Measurements from ENCODE around the gene TSPO.

The TSPO gene

GRCh38 chr22:43180670-43181069, 29.3 kb downstream of the TSPO start:
- TF ChIP-seq CTCF (IDR thresholded peaks at IDR 0.05): no peak

DNA sequence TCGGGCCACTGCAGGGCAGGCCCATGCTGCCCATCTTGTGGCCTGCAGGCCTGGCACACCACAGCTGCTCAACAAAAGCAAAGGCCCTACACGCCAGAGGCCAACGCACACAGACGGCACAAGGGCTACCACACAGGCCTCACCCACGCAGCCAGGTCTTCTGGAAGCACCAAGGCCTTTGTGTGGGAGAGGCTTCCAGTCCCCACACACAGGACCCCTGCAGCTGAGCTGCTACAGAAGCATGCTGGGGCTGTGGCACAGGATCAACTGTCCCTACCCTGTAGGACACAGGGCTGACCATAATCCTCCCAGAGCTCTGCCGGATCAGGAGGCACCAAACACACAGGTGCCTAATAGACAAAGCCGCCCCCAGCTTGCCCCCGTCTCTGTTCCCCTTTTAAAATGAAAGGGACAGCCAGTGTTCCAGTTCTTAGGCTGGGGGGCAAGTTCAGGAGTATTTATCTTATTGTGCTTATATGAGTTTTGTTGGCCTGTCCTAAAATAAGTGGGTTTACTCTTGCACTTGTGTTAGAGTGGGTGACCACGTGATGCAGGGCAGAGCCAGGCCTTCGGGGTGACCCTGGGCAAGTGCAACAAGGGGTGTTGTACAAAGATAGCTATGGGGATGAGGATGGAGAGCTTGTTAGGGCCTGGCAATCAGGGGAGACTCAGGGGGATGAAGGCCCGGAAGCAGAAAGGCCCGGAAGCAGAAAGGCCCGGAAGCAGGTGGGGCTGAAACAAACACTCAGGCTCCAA, 30.1 kb downstream of the TSPO start:
- TF ChIP-seq CTCF (IDR thresholded peaks at IDR 0.05): no peak

GRCh38 chr22:43182118-43182517, 30.8 kb downstream of the TSPO start:
- TF ChIP-seq CTCF (IDR thresholded peaks at IDR 0.05): no peak

GRCh38 chr22:43182726-43183125, 31.4 kb downstream of the TSPO start:
- no peak for TF ChIP-seq CTCF (IDR thresholded peaks at IDR 0.05)

- TF ChIP-seq CTCF (IDR thresholded peaks at IDR 0.05): no peak
Measured at GRCh38 chr22:43183496-43184277, 32.3 kb downstream of the TSPO start.

GRCh38 chr22:43185860-43186261, 34.5 kb downstream of the TSPO start:
- TF ChIP-seq CTCF (IDR thresholded peaks at IDR 0.05): no peak

- TF ChIP-seq CTCF (IDR thresholded peaks at IDR 0.05): no peak
Measured at GRCh38 chr22:43186272-43187170, 35.2 kb downstream of the TSPO start, which contains the start of gene TTLL12. TSS of gene TTLL12 (minus strand) at chr22:43187134. CDS start at chr22:43187069, 65 bp downstream.
